GM12891 (cell line): Measurements from ENCODE around the gene CALHM1.
"Not testable (repeated sequence)": the region's sequence is repeated elsewhere in the genome, so short reads cannot be mapped to it uniquely, and the experiment has no call there.

ENCODE experiments used
- POLR2A ChIP-seq: IDR thresholded peaks from 2 replicates; pipeline ENCODE4 v1.6.1; 2011; ENCODE audit warnings: low read depth, low read length, control low read depth
- TAF1 ChIP-seq: IDR thresholded peaks from 2 replicates; pipeline ENCODE4 v1.6.1; 2011; ENCODE audit warnings: low read depth, low read length, control low read depth

DNA sequence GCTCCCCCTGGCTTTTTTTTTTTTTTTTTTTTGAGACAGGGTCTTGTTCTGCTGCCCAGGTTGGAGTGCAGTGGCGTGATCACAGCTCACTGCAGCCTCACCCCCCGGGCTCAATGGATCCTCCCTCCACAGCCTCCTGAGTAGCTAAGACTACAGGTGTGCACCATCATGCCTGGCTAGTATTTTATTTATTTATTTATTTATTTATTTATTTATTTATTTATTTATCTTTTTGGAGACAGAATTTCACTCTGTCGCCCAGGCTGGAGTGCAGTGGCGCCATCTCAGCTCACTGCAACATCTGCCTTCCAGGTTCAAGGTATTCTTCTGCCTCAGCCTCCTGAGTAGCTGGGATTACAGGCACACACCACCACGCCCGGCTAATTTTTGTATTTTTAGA, 45.1 kb upstream of the CALHM1 start:
- TF ChIP-seq POLR2A, TAF1: not testable (repeated sequence)
